ENCODE measurements around the gene NUP58. TPM values are rescaled to one million over a fixed set of nuclear protein-coding genes. Genes with fewer than 3 reads are reported as not detected.

NUP58 gene
- total RNA-seq, 4 donors from 2014 or later = 24.4 to 96.6 (median 42.4) TPM

DNA sequence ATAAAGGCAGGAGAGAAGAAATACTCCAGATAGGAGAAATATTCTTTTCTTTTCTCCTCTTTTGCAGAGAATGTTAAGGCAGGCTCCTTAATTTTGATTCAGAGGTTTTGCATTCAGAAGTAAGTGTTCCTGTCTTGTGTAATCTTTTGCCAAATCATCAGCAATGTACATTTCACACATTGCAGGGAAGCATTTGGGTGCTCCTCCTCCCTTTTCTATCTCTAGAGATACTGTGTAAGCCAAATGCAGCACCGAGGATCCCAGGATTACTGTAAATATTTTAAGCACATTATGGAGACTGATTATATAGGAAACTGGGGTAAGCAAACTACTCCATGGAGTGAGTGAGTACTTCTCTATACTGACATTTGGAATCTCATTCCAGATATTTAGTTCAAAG is 77.6 kb downstream of the NUP58 start:
- Histone ChIP-seq H3K9me3 (no peaks in the 10 kb centered on the region), H3K27me3 (no peaks in the 10 kb centered on the region), H3K27ac (no peak overlapping the region), H3K36me3 (no peaks in the 10 kb centered on the region), H3K4me3 (no peak overlapping the region), H3K4me1 (no peaks in the 10 kb centered on the region)
- TF ChIP-seq POLR2A (IDR thresholded peaks at IDR 0.05) = no peak
- TF ChIP-seq, protein P1, sequence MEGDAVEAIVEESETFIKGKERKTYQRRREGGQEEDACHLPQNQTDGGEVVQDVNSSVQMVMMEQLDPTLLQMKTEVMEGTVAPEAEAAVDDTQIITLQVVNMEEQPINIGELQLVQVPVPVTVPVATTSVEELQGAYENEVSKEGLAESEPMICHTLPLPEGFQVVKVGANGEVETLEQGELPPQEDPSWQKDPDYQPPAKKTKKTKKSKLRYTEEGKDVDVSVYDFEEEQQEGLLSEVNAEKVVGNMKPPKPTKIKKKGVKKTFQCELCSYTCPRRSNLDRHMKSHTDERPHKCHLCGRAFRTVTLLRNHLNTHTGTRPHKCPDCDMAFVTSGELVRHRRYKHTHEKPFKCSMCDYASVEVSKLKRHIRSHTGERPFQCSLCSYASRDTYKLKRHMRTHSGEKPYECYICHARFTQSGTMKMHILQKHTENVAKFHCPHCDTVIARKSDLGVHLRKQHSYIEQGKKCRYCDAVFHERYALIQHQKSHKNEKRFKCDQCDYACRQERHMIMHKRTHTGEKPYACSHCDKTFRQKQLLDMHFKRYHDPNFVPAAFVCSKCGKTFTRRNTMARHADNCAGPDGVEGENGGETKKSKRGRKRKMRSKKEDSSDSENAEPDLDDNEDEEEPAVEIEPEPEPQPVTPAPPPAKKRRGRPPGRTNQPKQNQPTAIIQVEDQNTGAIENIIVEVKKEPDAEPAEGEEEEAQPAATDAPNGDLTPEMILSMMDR (IDR thresholded peaks at IDR 0.05) = no peak
- no peak for DNase-seq

DNA sequence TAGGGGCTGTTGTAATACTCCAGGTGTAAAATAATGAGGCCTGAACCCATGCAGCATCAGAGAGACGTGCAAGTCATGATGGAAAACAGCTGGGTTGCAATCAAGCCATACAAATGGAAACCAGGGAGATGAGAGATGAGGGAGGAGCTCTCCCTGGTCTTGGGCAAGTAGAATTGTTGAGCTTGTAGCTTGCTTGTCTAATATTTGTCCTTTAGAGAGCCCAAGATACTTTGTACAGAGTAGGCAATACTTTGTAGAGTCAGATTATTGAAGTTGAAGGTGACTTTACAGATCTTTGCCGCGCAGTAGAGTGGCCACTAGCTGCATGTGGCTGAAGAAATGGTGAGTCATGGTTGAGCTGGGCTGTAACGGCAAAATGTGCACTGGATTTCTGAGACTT is 78.7 kb downstream of the NUP58 start:
- Histone ChIP-seq H3K36me3 (no peaks in the 10 kb centered on the region), H3K9me3 (no peaks in the 10 kb centered on the region), H3K27me3 (no peaks in the 10 kb centered on the region), H3K4me3 (no peak overlapping the region), H3K27ac (no peak overlapping the region), H3K4me1 (no peaks in the 10 kb centered on the region)
- TF ChIP-seq POLR2A (IDR thresholded peaks at IDR 0.05) = no peak
- TF ChIP-seq, protein P1 (IDR thresholded peaks at IDR 0.05) = no peak
- no peak for DNase-seq

- Histone ChIP-seq H3K9me3 (no peaks in the 10 kb centered on the region), H3K4me1 (no peaks in the 10 kb centered on the region), H3K36me3 (no peaks in the 10 kb centered on the region), H3K27ac (no peak overlapping the region), H3K4me3 (no peak overlapping the region), H3K27me3 (no peaks in the 10 kb centered on the region)
- TF ChIP-seq, protein P1 (IDR thresholded peaks at IDR 0.05) = no peak
- TF ChIP-seq POLR2A (IDR thresholded peaks at IDR 0.05) = no peak
- no peak for DNase-seq
Observed at GRCh38 chr13:25380741-25381324, 79.4 kb downstream of the NUP58 start.

- no peak for TF ChIP-seq POLR2A (IDR thresholded peaks at IDR 0.05)
- TF ChIP-seq, protein P1 (IDR thresholded peaks at IDR 0.05) = no peak
- no peaks in the 10 kb centered on the region for H3K4me1 ChIP-seq
- no peaks in the 10 kb centered on the region for H3K27me3 ChIP-seq
- no peaks in the 10 kb centered on the region for H3K9me3 ChIP-seq
- no peaks in the 10 kb centered on the region for H3K36me3 ChIP-seq
- H3K4me3 ChIP-seq = no peak overlapping the region
- H3K27ac ChIP-seq = no peak overlapping the region
- no peak for DNase-seq
Observed at GRCh38 chr13:25384758-25385410, 83.5 kb downstream of the NUP58 start.

DNA sequence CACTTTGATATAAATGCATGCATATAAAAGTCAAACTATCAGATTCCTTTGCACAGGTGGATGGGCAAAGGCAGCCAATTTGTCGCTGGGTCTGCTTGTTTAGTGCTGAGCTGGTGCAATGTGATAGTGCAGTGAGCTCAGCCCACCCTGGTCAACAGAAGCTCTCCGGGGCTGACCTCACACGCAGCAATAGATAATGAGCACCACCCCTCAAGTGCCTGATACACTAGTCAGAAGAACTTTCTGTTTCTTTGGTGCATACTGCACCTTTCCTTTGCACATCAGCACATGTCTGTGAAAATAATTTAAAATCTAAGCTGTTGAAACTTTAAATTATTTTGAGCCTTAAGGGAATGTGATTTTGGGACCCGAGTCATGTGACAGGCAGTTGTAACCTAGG is 90.5 kb downstream of the NUP58 start:
- TF ChIP-seq POLR2A (IDR thresholded peaks at IDR 0.05) = no peak
- TF ChIP-seq, protein P1 (IDR thresholded peaks at IDR 0.05) = no peak

More for the DNA sequence above, 90.5 kb downstream of the NUP58 start:
- no peaks in the 10 kb centered on the region for H3K9me3 ChIP-seq
- no peak overlapping the region for H3K4me3 ChIP-seq
- DNase-seq = no peak
- H3K27ac ChIP-seq = no peak overlapping the region
- H3K36me3 ChIP-seq = no peaks in the 10 kb centered on the region
- H3K4me1 ChIP-seq = no peaks in the 10 kb centered on the region
- no peaks in the 10 kb centered on the region for H3K27me3 ChIP-seq

Other genes with a start within 250 kb of the NUP58 start
- under 1 TPM in 3 of 4 donors, not detected in 1; 0.28 to 0.83 (median 0.40) TPM for gene PABPC3, start 205.5 kb upstream of the NUP58 start, total RNA-seq
- not detected for gene AMER2, start 129.3 kb upstream of the NUP58 start, total RNA-seq
- 10 to 100 TPM in 2 of 4 donors, 1 to 10 TPM in 2; 6.4 to 14.9 (median 10.6) TPM for gene MTMR6, start 14.1 kb upstream of the NUP58 start, total RNA-seq
- 10 to 100 TPM in 1 of 4 donors, 1 to 10 TPM in 1, under 1 TPM in 2; 0.18 to 11.6 (median 1.8) TPM for gene ATP8A2, start 70.3 kb downstream of the NUP58 start, total RNA-seq

Data from Peyer's patch (tissue), 4 donors.